ENCODE measurements around the gene TMX2. TPM values are rescaled to one million over a fixed set of nuclear protein-coding genes. Genes with fewer than 3 reads are reported as not detected.

TMX2 gene
- polyA plus RNA-seq, 3 donors = 28.9 to 71.6 (median 52.9) TPM

DNA sequence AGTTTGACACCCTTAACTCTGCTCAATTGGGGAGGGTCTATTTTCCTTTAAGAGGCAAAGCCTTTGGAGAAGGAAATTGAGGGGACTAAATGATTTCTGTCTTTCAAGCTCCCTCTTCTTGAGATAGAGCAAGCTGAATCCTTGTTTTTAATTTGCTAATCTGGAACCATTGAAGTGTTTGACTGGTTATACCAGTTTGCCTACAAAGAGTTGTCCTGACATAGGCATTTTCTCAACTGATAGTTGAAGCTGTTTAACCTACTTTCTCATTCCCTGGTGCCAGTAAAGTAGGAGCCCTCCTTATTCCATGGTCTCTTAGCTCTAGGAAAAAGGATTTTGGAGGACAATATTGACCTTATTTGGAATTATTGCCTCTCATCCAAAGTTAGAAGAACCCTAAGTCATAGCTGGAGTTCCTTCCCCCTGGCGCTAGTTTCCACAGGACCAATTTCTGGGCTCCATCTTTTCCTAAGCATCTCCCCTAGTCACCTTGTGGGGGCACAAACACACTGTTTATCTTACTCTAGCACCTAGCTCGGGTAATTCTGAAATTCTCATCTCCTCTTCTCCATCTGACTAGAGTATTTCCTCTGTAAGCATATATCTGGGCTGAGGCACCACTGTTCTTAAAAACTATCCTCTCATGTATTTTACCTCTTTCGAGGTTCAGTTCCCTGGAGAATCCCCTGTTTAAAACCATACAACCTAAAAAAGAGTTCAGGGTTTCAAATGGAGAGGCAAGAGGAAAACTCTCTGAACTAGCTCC, 37.0 kb upstream of the TMX2 start:
- Mint-ChIP-seq H3K27me3 (ENCODE audit: low read depth in 3 of 3) (peaks cover 0 to 1% (median 0%) of the 10 kb centered on the region in 3 donors), H3K4me1 (peaks cover 10% of the 10 kb centered on the region), H3K36me3 (peaks cover 61 to 70% of the 10 kb centered on the region in 2 donors), H3K9me3 (no peaks in the 10 kb centered on the region), H3K4me3 (no peak overlapping the region), H3K27ac (no peak overlapping the region)
- H3K27ac ChIP-seq (ENCODE audit: low read depth in 1 of 2, low read length in 2 of 2) = peak overlapping the region in 1 of 2 donors; percentile 18
- H3K36me3 ChIP-seq (replicated peaks in 1 of 2; ENCODE audit: control insufficient read depth in 1 of 2, insufficient read depth in 2 of 2, low read length in 2 of 2) = peaks cover 58 to 89% of the 10 kb centered on the region in 2 donors
- H3K4me3 ChIP-seq (replicated peaks in 1 of 3; ENCODE audit: low read depth in 2 of 3, low read length in 3 of 3) = no peak overlapping the region
- WGBS (ENCODE audit: insufficient coverage) = 88% methylated on average over 1 of the region's 3 CpGs
- no peak overlapping the region for H2AFZ ChIP-seq (ENCODE audit: insufficient read depth, low read depth, low read length, poor library complexity, severe bottlenecking)
- DNase-seq = no peak
- H3K27me3 ChIP-seq (ENCODE audit: control insufficient read depth in 2 of 2, insufficient read depth in 2 of 2, low read length in 2 of 2) = no peaks in the 10 kb centered on the region
- no peaks in the 10 kb centered on the region for H3K9me3 ChIP-seq (replicated peaks in 1 of 2; ENCODE audit: control insufficient read depth in 1 of 2, insufficient read depth in 1 of 2, low read length in 2 of 2)
- H3K79me2 ChIP-seq (ENCODE audit: insufficient read depth, low read length) = peaks cover 98% of the 10 kb centered on the region
- H3K9ac ChIP-seq (ENCODE audit: insufficient read depth, low read length, poor library complexity, severe bottlenecking) = no peak overlapping the region
- TF ChIP-seq, protein P1, sequence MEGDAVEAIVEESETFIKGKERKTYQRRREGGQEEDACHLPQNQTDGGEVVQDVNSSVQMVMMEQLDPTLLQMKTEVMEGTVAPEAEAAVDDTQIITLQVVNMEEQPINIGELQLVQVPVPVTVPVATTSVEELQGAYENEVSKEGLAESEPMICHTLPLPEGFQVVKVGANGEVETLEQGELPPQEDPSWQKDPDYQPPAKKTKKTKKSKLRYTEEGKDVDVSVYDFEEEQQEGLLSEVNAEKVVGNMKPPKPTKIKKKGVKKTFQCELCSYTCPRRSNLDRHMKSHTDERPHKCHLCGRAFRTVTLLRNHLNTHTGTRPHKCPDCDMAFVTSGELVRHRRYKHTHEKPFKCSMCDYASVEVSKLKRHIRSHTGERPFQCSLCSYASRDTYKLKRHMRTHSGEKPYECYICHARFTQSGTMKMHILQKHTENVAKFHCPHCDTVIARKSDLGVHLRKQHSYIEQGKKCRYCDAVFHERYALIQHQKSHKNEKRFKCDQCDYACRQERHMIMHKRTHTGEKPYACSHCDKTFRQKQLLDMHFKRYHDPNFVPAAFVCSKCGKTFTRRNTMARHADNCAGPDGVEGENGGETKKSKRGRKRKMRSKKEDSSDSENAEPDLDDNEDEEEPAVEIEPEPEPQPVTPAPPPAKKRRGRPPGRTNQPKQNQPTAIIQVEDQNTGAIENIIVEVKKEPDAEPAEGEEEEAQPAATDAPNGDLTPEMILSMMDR (IDR thresholded peaks at IDR 0.05) = no peak
- no peak overlapping the region for H3K4me2 ChIP-seq (replicated peaks; ENCODE audit: extremely low read depth, low read length, poor library complexity, severe bottlenecking)
- intact Hi-C loops (cut with micrococcal nuclease) = no loop called here
- H4K20me1 ChIP-seq (ENCODE audit: insufficient read depth, low read length) = peaks cover 99% of the 10 kb centered on the region
- no peaks in the 10 kb centered on the region for H3K4me1 ChIP-seq (ENCODE audit: control insufficient read depth in 1 of 2, insufficient read depth in 2 of 2, low read length in 2 of 2)

DNA sequence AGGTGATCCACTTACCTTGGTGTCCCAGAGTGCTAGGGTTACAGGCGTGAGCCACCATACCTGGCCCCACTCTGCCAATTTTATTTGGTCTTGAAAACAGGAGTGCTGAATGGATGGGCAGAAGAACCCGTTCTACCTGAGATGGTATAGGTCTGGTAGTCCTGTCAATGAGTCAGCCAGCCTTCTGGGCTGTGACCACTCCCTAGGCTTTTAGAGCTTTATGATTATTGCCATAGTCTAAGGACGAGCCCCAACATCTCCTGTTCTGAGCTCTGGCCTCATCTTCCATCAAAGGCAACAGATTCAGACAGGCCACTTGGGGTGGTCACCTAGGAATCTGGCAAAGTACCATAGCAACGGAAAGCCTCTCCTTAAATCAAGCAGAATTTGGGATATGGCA, 33.0 kb upstream of the TMX2 start:
- TF ChIP-seq, protein P1 (IDR thresholded peaks at IDR 0.05) = no peak
- no peak overlapping the region for H2AFZ ChIP-seq (ENCODE audit: insufficient read depth, low read depth, low read length, poor library complexity, severe bottlenecking)
- intact Hi-C loops (cut with micrococcal nuclease) = no loop called here
- H3K27ac Mint-ChIP-seq = no peak overlapping the region
- no peak overlapping the region for H3K9ac ChIP-seq (ENCODE audit: insufficient read depth, low read length, poor library complexity, severe bottlenecking)
- no peak overlapping the region for H3K4me3 Mint-ChIP-seq
- peaks cover 84% of the 10 kb centered on the region for H3K79me2 ChIP-seq (ENCODE audit: insufficient read depth, low read length)
- peaks cover 64 to 95% of the 10 kb centered on the region in 2 donors for H3K36me3 ChIP-seq (replicated peaks in 1 of 2; ENCODE audit: control insufficient read depth in 1 of 2, insufficient read depth in 2 of 2, low read length in 2 of 2)
- H3K9me3 ChIP-seq (replicated peaks in 1 of 2; ENCODE audit: control insufficient read depth in 1 of 2, insufficient read depth in 1 of 2, low read length in 2 of 2) = no peaks in the 10 kb centered on the region
- no peak overlapping the region for H3K4me2 ChIP-seq (replicated peaks; ENCODE audit: extremely low read depth, low read length, poor library complexity, severe bottlenecking)
- H3K27me3 ChIP-seq (ENCODE audit: control insufficient read depth in 2 of 2, insufficient read depth in 2 of 2, low read length in 2 of 2) = no peaks in the 10 kb centered on the region
- no peaks in the 10 kb centered on the region for H3K9me3 Mint-ChIP-seq
- H3K4me1 ChIP-seq (ENCODE audit: control insufficient read depth in 1 of 2, insufficient read depth in 2 of 2, low read length in 2 of 2) = no peaks in the 10 kb centered on the region
- H3K4me3 ChIP-seq (replicated peaks in 1 of 3; ENCODE audit: low read depth in 2 of 3, low read length in 3 of 3) = no peak overlapping the region
- peaks cover 89% of the 10 kb centered on the region for H4K20me1 ChIP-seq (ENCODE audit: insufficient read depth, low read length)
- peaks cover 0 to 2% (median 0%) of the 10 kb centered on the region in 3 donors for H3K27me3 Mint-ChIP-seq (ENCODE audit: low read depth in 3 of 3)
- 100% methylated on average over 2 of the region's 4 CpGs for WGBS (ENCODE audit: insufficient coverage)
- peaks cover 61 to 76% of the 10 kb centered on the region in 2 donors for H3K36me3 Mint-ChIP-seq
- H3K4me1 Mint-ChIP-seq = peaks cover 8% of the 10 kb centered on the region
- no peak for DNase-seq
- H3K27ac ChIP-seq (ENCODE audit: low read depth in 1 of 2, low read length in 2 of 2) = no peak overlapping the region
